GM21526 (cell line): ENCODE data around the gene RDH11.
"Not testable (repeated sequence)": the region's sequence is repeated elsewhere in the genome, so short reads cannot be mapped to it uniquely, and the experiment has no call there.

Source experiments
- ATAC-seq: cut with Tn5 transposase; IDR thresholded peaks from one replicate; pipeline ENCODE4 v1.9.1; 2021; ENCODE audit warnings: moderate library complexity; ENCODE audit not compliant: unreplicated experiment, low FRiP score

The RDH11 gene

DNA sequence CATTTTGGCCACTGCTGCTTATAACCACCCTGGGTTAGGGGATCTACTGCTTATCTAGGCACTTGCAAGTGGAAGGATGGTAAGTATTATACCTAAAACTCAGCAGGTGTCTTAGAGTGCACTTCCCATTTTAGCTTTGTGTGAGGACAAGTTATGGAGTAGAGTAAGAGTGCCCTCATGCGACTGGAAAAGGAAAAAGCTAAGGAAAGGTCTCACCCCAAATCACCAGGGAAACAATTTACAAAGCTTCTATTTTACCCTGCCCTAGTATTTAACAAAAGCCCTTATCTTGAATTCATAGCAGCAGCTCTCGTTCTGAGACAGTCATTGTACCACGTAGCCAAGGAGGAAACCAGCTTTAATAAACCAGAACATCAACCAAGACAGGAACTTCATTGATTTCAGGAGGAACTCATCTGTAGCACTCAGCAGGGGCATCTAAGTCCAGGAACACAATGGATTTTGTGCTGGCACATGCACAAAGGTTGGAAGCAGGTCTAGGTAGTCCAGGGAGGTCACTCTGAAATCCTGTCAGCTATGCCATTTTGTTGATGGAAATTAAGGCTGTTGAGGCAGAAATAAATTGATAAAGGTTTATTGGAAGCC is 9.0 kb upstream of the RDH11 start:
- no peak for ATAC-seq

DNA sequence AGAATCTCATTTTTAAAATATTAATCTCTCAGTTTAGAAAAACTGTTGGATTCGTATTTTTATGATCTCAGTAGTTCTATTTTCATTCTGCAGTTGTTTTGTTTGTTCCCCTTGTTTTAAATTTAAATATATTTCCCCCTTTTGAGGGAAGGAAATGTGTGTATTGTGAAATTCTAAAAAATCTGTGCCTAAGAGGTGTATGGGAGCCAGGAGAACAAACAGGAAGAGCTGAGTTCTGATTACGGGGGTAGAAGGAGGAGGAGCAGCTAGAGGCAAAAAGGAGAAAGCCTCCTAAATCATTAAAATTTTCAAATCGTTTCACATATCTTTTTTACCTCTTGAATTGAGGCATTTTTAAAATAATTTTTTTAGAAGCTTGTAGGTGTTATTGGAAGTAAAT is 8.4 kb upstream of the RDH11 start:
- no peak for ATAC-seq

DNA sequence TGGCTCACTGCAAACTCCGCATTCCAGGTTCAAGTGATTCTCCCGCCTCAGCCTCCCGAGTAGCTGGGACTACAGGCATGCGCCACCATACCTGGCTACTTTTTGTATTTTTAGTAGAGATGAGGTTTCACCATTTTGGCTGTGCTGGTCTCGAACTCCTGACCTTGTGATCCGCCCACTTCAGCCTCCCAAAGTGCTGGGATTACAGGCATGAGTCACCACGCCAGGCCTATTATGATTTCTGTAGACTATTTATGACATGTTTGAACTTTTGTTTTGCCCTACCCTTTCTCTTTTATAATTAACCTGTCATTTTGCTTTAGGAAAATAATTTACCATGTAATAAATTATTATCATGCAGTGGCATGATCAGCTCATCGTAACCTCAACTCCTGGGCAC is 5.9 kb upstream of the RDH11 start, which contains the start of gene RDH12:
Gene RDH12 (plus strand): TSS at position 395 of the 400 bp plus-strand sequence. CDS start 20,757 bp downstream, outside the sequence.
- not testable (repeated sequence) for ATAC-seq

DNA sequence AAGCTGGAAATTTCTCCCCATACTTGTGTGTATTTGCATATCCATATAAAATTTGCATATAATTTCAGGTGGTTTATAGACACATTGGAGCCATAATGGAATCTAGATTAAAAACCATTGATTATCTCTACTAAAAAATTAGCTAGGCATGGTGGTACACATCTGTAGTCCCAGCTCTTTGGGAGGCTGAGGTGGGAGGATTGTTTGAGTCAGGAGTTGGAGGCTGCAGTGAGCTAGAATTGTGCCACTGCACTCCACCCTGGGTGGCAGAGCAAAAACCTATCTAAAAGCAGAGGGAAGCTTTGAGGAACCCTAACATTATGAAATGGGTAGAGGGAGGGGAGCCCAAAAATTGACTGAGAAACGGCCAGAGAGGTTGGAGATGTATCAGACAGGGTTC is 2.6 kb upstream of the RDH11 start:
- no peak for ATAC-seq

DNA sequence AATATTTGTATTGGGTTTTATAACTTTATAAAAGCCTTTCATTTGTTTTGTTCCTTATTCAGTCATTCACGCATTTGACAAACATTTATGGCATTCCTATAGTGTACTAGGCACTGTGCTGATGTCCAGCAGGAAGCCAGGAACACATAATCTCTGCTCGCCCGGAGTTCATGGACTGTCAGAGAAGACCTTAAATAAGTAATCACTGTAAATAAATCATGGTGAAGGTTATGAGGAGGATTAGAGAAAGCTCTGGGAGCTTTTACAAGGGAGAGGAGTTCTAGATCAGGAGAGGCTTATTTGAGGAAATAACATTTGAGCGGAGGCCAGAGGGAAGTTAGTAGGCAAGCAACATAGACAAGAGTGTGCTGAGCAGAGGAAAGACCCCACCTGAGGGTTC is 1.4 kb upstream of the RDH11 start:
- ATAC-seq, result no peak

DNA sequence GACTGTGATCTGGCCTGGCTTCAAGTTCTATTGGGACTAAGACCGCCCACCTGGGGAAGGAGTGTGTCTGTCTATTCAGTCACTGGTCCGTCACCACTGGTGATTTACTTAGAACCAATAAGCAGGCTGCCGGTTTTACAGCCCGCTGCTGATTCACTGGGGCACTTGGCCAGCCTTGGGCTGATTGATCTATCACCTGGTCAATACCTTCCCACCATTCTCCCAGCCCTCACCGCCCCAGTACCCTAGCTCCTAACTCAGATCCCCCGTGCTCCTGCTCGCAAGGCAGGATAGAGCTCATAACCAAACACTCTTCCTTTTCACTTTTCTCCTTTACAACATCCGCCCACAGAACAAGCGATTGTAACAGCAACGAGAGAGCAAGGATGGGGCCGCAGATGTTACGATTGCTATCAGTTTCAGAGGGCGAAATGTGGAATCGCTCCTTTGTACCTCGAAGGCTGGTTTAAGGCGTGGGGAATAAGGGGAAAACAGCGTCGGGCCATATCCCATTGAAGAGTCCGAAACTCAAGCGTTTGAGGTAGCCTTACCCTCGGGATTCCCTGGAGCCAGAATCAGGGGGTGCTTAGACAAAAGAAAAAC is 672 bp downstream of the RDH11 start:
- ATAC-seq, result peak; percentile 84

DNA sequence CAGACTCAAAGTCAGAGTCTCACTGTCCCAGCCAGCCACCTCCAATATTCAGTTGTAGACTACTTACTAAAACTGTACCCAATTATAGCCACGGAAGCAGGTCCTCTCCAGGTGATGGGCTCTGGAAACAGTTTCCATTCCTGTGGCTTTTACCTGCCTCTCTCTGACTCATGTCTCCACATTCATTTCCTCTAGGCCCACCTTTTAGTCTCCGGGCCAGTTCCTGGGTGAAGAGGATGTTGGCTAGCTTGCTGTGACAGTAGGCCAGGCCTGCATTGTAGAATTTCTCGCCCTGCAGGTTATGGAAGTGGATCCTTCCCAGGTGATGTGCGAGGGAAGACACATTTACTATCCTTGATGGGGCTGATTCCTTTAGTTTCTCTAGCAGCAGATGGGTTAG is 5.6 kb downstream of the RDH11 start:
- no peak for ATAC-seq

DNA sequence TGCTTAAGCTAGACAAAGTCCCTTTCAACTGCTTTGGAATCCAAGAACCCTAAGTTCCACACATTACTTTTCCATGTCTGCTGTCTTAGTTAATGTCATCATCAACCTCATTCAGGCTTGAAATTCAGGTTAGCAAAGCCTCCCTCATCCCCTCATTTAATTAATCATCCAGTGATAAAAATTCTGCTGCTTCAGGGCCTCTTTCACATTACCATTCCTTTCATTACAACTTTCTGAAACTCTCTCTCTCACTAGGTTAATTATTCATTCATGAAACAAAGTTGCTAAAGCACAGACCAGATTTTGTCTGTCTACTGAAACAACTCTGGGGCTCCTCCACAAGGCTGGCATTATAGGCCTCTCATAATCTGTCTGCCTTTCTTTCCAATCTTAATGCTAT is 11.7 kb downstream of the RDH11 start:
- no peak for ATAC-seq

DNA sequence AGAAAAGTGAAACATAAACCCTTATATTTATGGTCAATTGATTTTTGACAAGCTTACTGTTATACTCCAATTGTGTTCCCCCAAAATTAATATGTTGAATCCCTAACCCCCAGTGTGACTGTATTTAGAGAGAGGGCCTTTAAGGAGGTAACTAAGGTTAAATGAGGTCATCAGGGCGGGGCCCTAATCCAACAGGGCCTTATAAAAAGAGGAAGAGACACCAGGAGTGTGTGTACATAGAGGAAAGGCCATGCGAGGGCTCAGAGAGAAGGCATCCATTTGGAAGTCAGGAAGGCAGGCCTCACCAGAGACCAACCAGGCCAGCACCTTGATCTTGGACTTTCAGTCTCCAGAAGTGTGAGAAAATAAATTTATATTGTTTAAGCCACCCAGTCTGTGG is 14.6 kb downstream of the RDH11 start:
- ATAC-seq, result no peak

DNA sequence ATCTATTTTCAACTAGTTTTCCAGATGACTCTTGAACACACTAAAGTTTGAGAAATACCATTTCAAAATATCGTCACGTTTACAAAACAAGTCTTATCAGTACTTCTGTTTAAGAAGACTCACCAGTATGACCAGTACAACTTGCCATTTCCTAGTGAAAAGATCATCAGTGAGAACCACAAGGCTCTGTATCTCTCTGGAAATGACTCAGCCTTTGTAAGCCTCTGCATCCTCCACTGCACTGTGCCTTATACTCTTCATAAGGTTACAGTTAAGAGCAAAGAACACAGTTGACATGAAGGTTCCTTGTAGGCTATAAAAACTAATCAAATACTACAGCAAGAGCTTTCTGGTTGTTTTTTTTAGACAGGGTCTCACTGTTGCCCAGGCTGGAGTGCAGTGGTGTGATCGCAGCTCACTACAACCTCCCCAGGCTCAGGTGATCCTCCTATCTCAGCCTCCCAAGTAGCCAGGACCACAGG is 15.4 kb downstream of the RDH11 start:
- peak; percentile 84 for ATAC-seq

DNA sequence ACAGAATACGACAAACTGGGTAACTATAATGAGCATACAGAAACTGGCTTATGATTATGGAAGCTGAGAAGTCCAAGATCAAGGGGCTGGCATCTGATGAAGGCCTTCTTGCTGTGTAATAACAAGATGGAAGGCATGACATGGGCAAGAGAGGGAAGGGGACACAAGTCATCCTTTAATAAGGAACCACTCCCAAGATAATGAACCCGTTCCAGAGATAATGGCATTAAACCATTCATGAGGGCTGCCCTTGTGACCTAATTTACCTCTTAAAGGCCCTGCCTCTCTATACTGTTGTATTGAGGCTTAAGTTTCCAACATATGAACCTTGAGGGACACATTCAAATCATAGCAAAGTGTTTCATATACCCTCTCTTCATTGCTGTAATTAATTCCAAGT is 16.6 kb downstream of the RDH11 start:
- ATAC-seq, result no peak

DNA sequence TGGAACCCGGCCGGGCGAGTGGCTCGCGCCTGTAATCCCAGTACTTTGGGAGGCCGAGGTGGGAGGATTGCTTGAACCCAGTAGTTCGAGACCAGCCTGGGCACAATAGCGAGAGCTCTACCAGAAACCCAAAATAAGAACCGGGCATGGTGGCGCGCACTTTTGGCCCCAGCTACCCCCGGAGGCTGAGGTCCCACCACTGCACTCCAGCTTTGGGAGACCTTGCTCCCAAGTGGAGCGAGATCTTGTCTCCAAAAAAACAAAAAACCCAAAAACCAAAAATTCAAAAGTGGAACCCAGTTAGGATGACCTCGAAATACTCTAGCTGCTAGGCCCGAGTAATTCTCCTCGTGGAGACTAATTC is 20.4 kb downstream of the RDH11 start:
- no peak for ATAC-seq

DNA sequence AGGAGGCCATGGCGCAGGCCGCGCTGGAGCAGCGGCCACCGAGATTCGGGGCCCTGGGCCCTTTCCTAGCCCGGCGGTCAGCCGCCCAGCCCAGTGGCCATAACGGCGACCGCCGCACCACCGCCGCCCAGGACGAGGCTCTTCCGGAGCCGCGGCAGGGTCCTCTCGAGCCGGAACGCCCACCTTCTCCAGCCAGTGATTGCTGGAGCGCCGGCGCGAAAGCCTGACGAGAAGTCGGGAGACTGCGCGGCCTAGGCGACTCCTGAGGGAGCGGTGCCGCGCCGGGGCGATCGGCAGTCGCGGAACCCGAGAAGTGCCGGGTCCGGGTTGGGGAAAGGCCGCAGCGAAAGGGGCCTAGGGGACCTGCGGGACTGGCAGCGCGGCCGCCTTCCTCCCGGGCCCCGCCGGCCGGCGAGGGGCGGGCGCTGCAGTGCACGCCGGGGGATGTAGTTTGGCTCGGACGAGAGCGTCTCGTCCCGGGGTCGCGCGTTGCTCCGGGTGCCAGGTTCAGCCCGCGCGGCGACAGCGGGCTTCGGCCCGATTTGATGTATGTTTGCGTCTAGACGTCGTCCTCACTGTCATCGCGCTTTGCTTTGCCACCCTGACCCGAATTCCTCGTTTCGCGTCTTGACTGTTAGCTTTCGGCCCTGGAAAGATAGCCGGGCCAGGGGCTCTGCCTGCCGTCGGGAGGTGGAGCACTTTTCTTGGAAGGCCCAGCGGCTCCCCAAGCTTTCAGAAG is 20.9 kb downstream of the RDH11 start, which contains the start of gene VTI1B:
Gene VTI1B (minus strand): TSS at position 153 of the 739 bp plus-strand sequence. CDS start 143 bp downstream, at position 10.
- peak; percentile 80 for ATAC-seq

DNA sequence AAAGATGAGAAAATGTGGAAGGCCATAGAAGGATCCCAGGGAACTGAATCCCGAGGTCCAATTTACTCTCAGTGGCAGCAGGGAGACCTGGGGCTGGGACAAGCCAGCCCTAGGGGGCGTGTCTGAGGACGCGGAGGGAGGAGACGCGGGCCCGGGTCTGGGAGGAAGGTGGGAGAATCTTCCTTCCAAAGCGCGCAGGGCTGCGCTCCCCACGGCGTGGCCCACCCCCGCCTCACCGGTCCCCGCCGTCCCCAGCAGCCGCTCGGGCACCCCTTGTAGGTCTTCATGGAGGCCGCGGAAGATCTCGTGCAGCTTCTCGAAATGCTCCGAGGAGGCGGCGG is 21.5 kb downstream of the RDH11 start:
- ATAC-seq, result peak; percentile 47

DNA sequence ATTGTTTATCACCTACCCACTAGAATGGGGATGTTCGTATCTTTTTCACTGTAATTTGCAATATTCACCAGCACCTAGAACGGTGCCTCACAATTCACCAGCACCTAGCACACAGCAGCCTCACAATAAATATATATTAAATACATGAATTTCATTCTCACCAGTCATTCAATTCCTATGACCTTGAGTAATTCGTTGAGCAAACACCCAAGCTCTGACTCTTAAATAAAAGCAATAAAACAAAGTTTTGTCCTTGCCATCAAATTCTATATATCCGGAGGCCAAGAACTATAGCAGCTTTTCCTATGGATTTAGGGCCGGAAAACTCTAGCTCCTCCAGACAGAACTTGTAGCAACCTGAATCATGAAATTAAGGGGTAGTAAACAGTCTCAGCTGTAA is 22.1 kb downstream of the RDH11 start:
- no peak for ATAC-seq

DNA sequence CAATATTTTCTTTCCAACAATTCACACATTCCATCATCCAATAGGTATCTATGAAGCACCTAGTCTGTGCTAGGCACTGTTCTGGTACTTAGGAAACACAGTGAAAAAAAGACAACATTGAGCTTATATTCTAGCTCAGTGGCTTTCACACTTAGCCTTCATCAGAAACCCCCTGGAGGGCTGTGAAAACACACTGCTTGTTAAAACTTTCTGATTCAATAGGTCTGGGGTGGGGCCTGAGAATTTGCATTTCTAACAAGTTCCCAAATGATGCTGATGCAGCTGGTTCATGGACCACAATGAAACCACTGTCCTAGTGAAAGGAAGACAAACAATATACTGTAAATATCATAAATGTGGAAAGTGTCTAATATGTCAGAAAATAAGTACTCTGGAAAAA is 27.0 kb downstream of the RDH11 start:
- no peak for ATAC-seq

DNA sequence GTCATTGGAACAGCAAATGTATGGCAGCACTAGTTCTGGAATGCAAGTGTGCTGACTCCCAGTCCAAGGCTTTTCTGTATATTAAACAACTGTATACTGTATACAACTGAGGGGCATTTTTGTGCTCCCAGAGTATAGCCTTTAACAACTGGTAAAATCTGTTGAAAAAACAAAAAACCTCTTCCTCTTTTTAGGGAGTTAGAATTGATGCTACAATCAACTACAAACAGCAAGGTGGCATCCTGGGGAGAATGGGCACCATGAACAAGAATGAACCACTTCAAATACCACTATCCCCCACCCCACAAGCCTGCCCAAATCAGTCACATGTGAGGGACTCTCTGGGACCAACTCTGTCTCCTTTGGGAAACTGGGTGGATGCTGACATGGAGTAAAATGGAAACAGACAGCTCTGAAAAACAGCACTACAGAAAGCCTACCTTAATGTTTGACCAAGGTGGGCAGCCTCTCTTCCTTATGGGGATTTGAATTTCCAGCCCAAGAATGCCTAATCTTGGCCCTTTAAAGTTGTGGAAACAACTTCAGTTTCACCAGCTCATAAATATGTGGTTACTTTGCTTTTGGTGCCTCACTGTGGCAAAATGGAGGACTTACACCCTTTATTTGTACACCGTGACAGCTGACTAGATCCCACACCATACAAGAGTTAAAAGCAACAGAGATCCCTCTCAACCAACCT is 28.7 kb downstream of the RDH11 start:
- ATAC-seq, result peak; percentile 54

DNA sequence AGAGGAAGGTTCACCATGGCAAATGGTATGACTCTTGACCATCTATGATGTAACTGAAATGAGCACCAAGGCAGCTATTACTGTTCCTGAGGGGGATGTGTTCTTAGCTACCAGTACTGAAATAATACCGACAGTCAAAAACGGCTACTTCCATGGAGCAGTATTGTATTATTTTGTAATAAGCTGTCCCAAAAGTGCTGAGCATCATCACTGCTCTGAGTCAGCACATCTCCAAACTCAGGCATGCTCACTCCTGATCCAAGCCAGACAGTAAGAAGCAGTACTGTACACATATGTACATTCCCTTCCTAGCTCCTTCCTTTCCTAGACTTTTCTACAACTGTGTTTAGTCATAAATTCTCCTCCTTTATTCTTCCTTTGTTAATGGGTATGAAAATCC is 29.7 kb downstream of the RDH11 start:
- no peak for ATAC-seq

DNA sequence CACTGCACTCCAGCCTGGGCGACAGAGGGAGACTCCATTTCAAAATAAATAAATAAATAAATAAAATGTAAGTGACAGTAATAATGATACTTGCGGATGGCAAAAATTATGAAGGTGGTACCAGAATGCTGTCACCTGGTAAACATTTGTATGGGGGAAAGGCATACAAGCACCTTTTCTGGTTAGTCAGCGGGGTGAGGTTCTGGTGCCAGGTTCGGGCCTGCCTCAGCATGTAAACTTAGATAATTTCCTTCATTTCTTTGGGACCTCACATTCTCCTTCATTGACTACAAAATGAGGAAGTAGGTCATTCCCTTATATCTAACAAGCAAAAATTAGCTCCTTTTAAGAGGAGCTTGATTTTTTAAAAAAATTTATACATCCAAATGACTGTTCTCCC is 31.9 kb downstream of the RDH11 start:
- ATAC-seq, result no peak

DNA sequence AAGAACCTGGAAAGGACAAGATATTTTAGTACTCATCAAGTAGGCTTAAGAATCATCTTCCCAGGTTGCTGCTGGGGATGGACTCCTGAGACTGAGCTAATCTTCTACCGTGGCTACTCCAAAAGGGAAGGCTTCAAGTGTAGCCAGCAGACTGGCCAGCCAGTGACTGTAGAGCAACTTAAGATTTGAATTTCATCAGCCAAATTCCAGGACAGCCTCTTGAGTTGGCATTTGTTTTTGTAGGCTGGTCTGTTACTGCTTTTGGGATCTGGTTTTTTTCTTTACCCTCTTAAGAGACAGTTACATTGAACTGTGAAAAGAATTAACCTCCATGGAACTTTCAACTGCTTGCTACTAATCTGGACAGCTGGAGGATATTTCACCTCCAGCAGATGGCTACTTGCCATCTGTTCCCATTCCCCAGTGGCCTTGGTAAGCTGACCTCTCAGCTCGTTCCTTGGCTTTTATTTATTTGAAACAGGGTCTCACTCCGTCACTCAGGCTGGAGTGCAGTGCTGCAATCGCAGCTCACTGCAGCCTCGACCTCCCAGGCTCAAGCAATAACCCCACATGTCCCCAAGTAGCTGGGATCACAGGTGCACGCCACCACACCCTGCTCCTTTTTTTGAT is 41.8 kb downstream of the RDH11 start:
- ATAC-seq, result no peak

DNA sequence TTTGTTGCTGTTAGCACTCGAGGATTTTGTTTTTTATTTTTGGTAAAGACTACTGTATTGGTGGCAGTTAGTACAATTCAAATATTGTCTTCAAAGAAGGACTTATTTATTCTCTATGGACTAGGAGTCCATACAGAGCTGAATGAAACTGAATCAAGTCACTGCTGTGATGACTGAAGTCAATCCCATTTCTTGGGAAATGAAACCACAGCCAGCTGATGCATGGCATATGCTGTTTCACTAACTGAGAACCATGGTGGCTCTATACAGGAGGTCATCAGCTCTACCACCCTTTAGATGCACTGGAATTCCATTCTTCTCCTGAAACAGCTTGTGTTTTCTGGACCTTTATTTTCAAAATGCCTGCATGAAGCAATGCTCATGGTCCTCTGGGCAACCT is 43.4 kb downstream of the RDH11 start:
- ATAC-seq, result no peak
